ENCODE results near the gene TRPM1. TPM values are rescaled to one million over a fixed set of nuclear protein-coding genes. Genes with fewer than 3 reads are reported as not detected.

Gene TRPM1
- total RNA-seq, 1 experiment from 2014 or later: not detected

DNA sequence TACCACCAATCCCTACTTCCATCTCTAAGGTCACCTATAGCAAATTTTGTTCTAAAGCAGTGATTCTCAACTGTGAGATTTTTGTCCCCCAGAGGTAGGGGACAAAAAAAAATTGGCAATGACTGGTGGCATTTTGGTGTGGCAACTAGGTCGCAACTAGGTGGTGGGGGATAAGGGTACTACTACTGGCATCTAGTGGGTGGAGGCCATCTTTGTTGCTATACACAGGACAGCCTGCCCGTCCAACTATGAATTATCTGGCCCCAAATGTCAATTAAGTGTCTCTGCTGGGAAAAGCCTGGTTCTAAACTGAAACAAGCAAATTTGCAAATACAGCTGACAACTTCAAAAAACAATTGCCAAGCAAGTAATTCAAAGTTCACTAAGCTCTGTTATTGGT lies 111.5 kb downstream of the TRPM1 start:
- H3K4me3 ChIP-seq: peak overlapping the region; percentile 95
- no peaks in the 10 kb centered on the region for H3K9me3 ChIP-seq
- no peaks in the 10 kb centered on the region for H3K27me3 ChIP-seq
- H3K36me3 ChIP-seq: no peaks in the 10 kb centered on the region; the same call in 1 of the 2 replicates
- no peak for DNase-seq

DNA sequence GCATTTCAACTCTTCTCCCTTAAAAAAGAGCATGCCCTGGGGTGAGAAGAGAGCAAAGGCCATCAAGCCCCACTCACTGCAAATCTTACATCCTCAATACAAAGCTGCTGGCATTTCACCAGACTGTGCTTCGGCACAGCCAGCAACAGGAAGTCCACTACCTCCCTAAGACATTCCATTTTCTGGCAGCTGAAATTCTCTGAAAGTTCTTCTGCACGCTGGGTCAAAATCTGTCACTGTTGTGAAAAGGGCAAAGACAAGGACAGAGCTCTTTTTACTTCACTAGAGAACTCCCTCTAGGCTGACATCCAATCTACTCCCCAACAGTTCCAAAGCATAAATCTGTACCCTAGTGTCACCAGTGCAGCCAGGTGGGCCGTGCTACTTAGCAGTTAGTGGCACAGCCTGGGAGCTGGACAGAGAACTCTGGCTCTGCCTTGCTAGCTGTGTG lies 116.4 kb downstream of the TRPM1 start:
- no peak overlapping the region for H3K4me3 ChIP-seq
- H3K27me3 ChIP-seq: no peaks in the 10 kb centered on the region
- DNase-seq: no peak
- H3K9me3 ChIP-seq: no peaks in the 10 kb centered on the region
- H3K36me3 ChIP-seq: peaks cover 4% of the 10 kb centered on the region

DNA sequence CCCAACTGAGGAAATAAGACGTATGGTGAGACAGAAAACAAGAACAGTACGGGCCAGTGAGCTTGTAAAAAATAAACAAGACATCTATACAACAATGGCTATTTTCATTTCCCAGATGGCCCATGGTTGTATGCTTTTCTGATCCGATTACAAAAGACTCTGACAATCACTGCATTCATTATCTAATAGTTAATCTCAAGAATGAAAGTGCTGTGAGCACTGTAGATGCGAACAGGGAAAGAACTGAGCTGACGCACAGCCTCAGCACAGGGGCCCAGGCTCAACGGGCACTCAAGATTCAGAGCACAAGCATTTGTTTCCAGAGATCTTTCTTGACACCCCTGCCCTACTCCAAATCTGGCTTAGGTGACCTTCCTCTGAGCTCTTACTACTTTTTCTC lies 117.0 kb downstream of the TRPM1 start:
- no peak for DNase-seq
- no peaks in the 10 kb centered on the region for H3K9me3 ChIP-seq
- H3K4me3 ChIP-seq: no peak overlapping the region
- peaks cover 7% of the 10 kb centered on the region for H3K36me3 ChIP-seq
- no peaks in the 10 kb centered on the region for H3K27me3 ChIP-seq

DNA sequence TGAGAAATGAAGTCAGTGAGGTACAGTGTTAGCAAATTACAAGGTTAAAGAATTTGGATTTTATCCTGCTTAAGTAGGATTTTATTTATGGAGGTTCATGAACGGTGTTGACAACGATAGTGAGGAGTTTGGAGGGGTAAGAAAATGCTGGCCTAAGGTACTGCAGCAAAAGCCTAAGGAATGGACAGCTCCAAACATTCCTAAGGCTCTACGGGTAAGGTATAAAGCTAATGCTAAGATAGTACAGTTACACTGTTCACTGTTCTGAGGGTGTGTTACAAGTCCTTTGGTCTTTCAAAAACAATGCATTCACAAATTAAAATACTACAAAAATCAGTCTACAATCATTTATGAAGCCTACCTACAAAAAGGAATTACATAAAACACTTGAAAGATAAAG lies 117.4 kb downstream of the TRPM1 start:
- H3K4me3 ChIP-seq: no peak overlapping the region
- H3K27me3 ChIP-seq: no peaks in the 10 kb centered on the region
- H3K36me3 ChIP-seq: peaks cover 7% of the 10 kb centered on the region
- no peaks in the 10 kb centered on the region for H3K9me3 ChIP-seq
- DNase-seq: no peak

DNA sequence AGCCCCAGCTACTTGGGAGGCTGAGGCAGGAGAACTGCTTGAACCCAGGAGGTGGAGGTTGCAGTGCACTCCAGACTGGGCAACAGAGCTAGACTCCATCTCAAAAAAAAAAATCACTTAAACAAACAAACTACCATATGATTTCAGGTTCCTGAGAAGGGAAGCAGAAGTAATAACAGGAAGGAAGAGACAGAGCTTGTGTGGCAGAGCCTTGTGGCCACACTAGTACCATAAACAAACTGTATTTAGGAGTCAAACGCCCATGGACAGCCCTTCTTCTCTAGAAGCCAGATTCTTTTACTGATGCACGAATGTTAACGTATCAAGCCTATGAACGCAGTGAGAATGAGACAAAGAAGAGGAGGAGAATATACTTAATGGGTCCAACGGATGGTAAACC lies 122.1 kb downstream of the TRPM1 start:
- Histone ChIP-seq H3K4me3 (no peak overlapping the region), H3K27me3 (no peaks in the 10 kb centered on the region), H3K9me3 (no peaks in the 10 kb centered on the region), H3K36me3 (peaks cover 7% of the 10 kb centered on the region)
- no peak for DNase-seq

DNA sequence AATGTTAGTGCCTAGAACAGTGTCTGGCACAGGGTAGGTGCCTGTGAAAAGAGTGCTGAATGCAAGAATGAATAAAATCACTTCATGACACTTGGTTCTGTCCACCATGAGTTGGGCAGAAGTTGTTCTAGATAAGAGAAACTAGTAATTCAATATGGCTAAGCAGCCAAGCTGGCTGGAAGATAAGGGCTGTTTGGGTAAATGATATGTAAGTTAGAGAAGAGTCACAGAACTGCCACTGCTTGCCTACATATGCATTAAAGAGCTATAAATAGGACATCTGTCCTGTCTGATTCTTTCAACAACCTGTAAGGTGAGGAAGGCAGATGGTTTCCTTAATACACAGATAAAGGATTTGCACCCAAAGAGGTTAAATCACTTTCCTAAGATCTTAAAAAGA lies 123.2 kb downstream of the TRPM1 start:
- Histone ChIP-seq H3K4me3 (no peak overlapping the region), H3K27me3 (no peaks in the 10 kb centered on the region), H3K9me3 (no peaks in the 10 kb centered on the region), H3K36me3 (peaks cover 7% of the 10 kb centered on the region)
- no peak for DNase-seq

DNA sequence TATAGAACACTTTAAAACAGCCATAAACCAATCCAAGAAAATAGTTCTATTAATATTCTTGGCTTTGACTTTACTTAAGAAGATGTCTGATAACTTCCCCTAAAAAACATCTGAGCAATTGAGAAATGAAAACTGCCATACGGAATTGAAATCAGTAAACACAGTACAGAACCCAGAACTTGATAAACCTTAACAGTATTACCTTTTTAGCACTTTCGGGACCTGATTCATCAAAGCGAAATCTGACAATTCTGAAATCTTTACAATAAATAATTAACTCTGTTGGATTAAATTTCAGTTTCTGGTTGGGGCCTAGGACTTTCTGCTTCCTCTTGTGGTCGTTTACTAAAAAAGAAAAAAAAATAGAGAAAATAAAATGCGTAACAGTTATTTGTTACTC lies 127.4 kb downstream of the TRPM1 start:
- Histone ChIP-seq H3K4me3 (no peak overlapping the region), H3K36me3 (peaks cover 4% of the 10 kb centered on the region), H3K9me3 (no peaks in the 10 kb centered on the region), H3K27me3 (no peaks in the 10 kb centered on the region)
- DNase-seq: no peak

DNA sequence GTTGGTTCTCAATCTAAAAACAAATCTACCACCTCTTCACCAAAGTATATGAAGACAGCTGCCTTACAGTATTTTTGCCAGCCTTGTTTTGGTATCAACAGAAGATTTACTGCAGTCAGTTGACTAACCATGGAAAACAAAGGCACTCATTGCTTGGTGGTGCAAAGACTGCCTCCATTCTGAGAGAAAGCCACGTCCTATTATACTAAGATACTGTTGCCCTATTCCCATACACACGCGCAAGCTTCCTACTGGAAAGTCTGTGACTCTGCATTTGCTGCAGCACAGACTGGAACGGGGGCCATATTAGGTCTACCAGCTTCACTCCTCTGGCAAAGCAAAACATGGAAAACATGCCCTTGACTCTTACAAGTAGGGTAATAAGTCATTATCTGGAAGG lies 128.1 kb downstream of the TRPM1 start:
- DNase-seq: no peak
- H3K27me3 ChIP-seq: no peaks in the 10 kb centered on the region
- H3K4me3 ChIP-seq: no peak overlapping the region
- peaks cover 4% of the 10 kb centered on the region for H3K36me3 ChIP-seq
- no peaks in the 10 kb centered on the region for H3K9me3 ChIP-seq

DNA sequence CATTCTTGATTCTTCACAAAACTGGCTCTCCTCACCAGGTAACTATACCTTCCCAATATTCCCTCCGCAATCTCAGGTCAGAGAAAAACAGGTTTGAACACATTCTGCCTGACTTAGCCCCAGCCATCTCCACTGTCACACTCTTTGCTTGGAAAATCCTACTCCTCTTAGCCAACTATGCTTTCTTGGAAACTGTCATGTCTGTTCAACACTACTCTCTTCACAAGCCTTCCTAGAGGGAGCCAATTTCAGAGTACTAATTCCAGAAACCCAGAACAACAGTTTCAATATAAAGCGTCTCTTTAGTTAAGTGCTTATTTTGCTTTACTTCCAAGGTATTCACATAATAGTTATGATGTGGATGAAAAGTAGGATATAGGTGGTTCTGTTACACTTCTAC lies 131.8 kb downstream of the TRPM1 start:
- no peak for DNase-seq
- no peak overlapping the region for H3K4me3 ChIP-seq
- no peaks in the 10 kb centered on the region for H3K27me3 ChIP-seq
- H3K36me3 ChIP-seq: peaks cover 4% of the 10 kb centered on the region
- H3K9me3 ChIP-seq: no peaks in the 10 kb centered on the region

DNA sequence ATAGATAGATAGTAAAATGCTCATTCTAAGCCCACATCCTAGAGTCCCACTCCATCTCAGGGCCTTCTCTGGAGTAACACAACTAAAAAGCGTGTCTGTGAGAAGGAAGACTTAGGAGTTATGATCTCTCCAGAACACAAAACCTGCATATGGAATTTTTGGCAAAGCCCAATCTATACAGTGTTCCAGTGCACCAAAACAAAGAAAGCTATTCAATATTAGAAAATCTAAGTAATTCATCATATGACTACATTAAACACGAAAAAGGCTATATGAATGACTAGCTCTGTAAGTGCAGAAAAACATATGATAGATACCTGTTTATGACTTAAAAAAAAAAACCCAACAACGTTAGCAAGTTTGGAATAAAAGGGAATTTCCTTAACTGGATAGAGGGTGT lies 137.8 kb downstream of the TRPM1 start:
- no peak for DNase-seq
- Histone ChIP-seq H3K9me3 (no peaks in the 10 kb centered on the region), H3K36me3 (no peaks in the 10 kb centered on the region; the same call in 1 of the 2 replicates)

DNA sequence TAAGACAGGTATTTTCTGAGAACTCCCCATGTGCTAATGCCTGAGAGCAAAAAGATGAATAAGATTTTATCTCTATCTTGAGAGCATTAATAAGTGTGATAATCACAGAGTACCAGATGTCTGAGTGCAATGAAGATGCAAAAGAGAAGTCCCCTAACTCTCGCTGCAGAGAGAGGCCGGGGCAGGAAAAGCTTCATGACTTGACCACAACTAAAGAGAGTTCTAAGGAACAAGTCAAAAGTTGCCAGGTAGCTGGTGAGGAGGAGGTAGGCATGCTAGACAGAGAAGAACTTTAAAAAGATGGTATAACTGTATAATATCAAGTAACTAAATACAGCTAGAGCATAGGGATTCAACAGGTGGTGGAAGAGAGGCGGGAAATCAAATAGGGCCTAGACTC lies 138.9 kb downstream of the TRPM1 start:
- H3K4me3 ChIP-seq: no peak overlapping the region
- DNase-seq: no peak
- peaks cover 4% of the 10 kb centered on the region; the same call in 1 of the 2 replicates for H3K36me3 ChIP-seq
- no peaks in the 10 kb centered on the region for H3K9me3 ChIP-seq
- H3K27me3 ChIP-seq: no peaks in the 10 kb centered on the region

More for the DNA sequence above, 137.8 kb downstream of the TRPM1 start:
- Histone ChIP-seq H3K4me3 (no peak overlapping the region), H3K27me3 (no peaks in the 10 kb centered on the region)

DNA sequence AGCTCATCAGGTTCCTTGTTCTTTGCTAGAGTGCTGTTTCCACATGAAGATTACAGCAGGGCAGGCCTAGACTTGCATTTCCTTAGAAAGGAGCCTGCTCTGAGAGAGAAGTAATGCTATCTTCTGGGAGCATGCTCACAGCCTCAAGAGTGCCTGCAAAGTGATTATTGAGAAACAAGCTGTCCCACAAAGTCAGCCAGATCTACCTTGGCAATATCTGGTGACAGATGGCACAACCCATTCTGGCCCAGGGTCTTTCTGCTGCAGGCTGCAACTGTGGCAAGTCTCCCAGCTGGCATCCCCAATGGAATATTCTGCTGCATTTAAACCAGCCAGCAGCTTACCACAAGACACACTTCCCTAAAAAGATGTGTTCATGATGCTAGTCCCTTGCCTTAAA lies 139.4 kb downstream of the TRPM1 start:
- no peak overlapping the region for H3K4me3 ChIP-seq
- H3K27me3 ChIP-seq: no peaks in the 10 kb centered on the region
- no peak for DNase-seq
- H3K9me3 ChIP-seq: no peaks in the 10 kb centered on the region
- H3K36me3 ChIP-seq: peaks cover 6% of the 10 kb centered on the region; the same call in 1 of the 2 replicates

DNA sequence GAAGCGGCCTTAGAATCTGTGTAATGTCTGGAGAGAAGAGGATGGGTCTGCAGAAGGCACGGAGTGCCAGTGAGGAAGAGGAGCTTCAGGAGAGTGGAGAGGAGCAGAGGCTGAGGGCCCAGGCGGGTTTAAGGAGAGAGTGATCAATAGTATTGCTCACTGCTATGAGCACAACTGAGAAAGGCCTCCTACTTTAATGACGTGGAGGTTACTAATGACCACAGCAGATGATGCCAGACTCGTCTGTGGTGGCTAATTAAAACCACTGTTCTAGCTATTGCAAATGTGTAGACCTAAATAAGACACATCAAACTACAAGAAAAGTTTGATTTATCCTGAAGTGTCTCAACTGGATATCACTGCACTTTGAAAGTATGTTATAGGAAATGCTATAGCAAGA lies 143.3 kb downstream of the TRPM1 start:
- Histone ChIP-seq H3K27me3 (no peaks in the 10 kb centered on the region), H3K36me3 (peaks cover 14% of the 10 kb centered on the region), H3K9me3 (no peaks in the 10 kb centered on the region), H3K4me3 (no peak overlapping the region)
- DNase-seq: no peak

DNA sequence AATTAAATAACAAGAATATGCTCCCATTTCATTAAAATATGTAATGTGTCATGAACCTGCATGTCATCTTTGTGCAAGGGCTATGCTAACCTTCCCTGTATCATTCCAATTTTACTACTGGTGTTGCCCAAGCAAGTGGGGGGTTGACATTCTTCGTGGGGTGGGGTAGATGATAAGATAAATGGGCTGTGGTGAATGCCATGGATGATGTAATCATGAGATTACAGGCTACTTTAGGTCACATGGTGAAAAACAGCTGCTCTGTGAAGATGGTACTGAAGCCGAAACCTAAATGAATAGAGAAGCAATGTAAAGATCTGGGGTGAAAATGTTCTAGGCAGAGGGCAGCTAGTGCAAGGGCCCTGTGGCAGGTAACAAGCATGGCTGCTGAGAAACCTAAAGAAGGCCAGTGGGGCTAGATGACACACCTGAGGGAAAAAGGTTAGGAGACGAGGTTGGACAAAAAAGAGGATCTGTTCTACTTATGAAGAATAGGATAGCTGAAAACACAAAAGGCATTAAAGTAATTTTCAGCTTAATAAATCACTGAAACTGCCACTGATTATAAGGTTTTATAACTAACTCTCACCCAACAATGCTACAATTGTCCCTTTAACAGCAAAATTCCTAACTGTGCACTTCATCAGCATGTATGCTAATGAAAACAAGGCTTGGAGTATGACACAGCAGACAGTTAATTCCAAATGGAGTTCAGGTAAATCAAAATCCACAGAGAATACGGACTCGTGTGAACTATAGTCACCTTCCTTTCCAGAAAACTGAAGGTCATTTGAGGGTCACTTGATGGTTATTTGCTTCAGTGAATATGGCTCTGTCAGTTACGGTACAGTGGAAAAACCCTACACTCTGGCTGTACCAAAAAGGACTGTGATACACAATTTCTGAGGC lies 145.1 kb downstream of the TRPM1 start:
- no peak for DNase-seq
- H3K27me3 ChIP-seq: no peaks in the 10 kb centered on the region
- peaks cover 27% of the 10 kb centered on the region for H3K36me3 ChIP-seq
- H3K4me3 ChIP-seq: no peak overlapping the region
- H3K9me3 ChIP-seq: no peaks in the 10 kb centered on the region

DNA sequence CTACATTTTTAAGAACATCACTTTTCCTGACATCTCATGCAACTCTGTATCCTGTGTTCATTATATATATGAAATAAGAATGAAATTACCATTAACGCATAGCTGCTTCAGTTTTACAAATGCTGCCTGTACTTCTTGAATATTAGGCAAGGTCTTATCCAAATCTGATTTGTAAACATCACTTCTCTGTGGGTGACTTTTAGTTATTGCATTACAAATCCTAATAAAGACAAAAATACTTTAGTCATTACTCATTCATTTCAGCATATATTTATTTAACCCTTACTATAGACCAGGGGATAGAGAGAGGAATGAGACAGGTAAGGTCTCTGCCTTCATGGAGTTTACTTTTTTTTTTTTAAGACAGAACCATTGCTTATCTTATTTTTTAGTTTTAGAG lies 146.9 kb downstream of the TRPM1 start:
- no peak for DNase-seq
- Histone ChIP-seq H3K9me3 (no peaks in the 10 kb centered on the region), H3K4me3 (no peak overlapping the region), H3K36me3 (peaks cover 41% of the 10 kb centered on the region), H3K27me3 (no peaks in the 10 kb centered on the region)

DNA sequence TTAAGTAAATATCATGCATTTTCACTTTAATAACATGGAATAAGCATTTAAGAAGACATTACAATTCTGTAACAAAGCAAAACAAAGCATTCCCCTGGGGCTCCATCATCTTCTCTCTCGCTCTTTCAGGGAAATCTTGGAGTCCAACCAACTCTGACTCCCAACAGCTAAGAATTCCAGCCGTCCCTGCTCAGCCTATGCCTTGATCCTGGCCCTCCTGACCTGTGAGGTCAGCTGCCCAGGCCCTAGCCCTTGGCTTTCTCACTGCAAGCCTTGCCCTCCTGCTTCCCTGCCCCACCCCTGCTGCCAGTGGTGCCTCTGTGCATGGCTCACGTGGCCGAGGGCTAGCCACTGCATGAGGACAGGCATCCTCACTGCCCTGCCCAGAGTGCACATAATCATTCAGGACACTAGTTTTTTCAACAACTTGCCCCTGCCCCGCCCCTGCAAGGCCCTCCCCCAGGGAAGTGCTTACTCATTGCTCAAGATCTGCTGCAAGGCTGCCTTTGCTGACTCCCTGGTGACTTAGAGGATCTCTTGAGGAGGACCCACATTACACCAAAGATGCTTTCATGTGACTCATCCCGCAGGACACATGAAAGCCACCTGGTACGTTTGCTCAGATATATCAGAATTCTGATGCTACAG lies 147.7 kb downstream of the TRPM1 start:
- H3K4me3 ChIP-seq: no peak overlapping the region
- H3K36me3 ChIP-seq: peaks cover 49% of the 10 kb centered on the region
- peaks cover 2% of the 10 kb centered on the region; the same call in 1 of the 2 replicates for H3K9me3 ChIP-seq
- peak; percentile 76 for DNase-seq
- H3K27me3 ChIP-seq: no peaks in the 10 kb centered on the region

DNA sequence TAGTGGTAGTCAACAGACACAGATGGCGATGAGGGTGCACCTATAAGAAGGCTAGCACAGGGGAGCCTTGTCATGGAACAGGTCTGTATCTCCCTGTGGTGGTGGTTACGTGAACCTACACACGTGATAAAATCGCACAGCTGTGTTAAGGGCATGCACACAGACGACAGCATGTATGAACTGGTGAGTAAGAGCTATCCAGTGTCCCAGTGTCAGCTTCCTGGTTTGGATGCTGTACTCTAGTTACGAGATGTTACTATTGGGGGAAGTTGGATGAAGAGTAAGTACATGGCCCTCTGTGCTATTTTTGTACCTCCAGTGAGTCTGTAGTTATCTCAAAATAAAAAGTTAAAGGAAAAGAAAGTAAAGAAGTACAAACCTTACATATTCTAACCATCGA lies 148.3 kb downstream of the TRPM1 start:
- Histone ChIP-seq H3K9me3 (peaks cover 2% of the 10 kb centered on the region; the same call in 1 of the 2 replicates), H3K36me3 (peaks cover 52% of the 10 kb centered on the region)
- no peak for DNase-seq

More for the DNA sequence above, 148.3 kb downstream of the TRPM1 start:
- Histone ChIP-seq H3K27me3 (no peaks in the 10 kb centered on the region), H3K4me3 (no peak overlapping the region)
